Endodermal cell (in vitro differentiated cells): ENCODE results near the gene MRPS24. TPM values are rescaled to one million over a fixed set of nuclear protein-coding genes. Genes with fewer than 3 reads are reported as not detected.
"Not testable (repeated sequence)": the region's sequence is repeated elsewhere in the genome, so short reads cannot be mapped to it uniquely, and the experiment has no call there.

Experiments
- DNase-seq: peaks from one replicate; pipeline ENCODE4 v3.0.0-alpha.2; 2017
- H3K27ac ChIP-seq: 2 replicates; pipeline ENCODE4 v1.5.1; 2013; ENCODE audit warnings: mild to moderate bottlenecking, low read depth, low read length, moderate library complexity
- H3K27me3 ChIP-seq: 2 replicates; pipeline ENCODE4 v1.6.1; 2013; ENCODE audit warnings: mild to moderate bottlenecking, low read length, moderate library complexity; ENCODE audit not compliant: insufficient read depth, control insufficient read depth, poor library complexity, severe bottlenecking
- H3K36me3 ChIP-seq: 2 replicates; pipeline ENCODE4 v1.7.0; 2013; ENCODE audit warnings: mild to moderate bottlenecking, low read length, moderate library complexity; ENCODE audit not compliant: control insufficient read depth, insufficient read depth
- H3K4me1 ChIP-seq: one replicate; pipeline ENCODE4 v1.7.0; 2013; ENCODE audit warnings: low read length; ENCODE audit not compliant: control insufficient read depth, insufficient read depth
- H3K4me3 ChIP-seq: 2 replicates; pipeline ENCODE4 v1.5.1; 2013; ENCODE audit warnings: mild to moderate bottlenecking, low read length, moderate library complexity
- H3K9ac ChIP-seq: 2 replicates; pipeline ENCODE4 v1.6.1; 2013; ENCODE audit warnings: mild to moderate bottlenecking, low read length, moderate library complexity; ENCODE audit not compliant: poor library complexity, severe bottlenecking; ENCODE audit errors: extremely low read depth
- H3K9me3 ChIP-seq: 2 replicates; pipeline ENCODE4 v1.6.1; 2013; ENCODE audit warnings: mild to moderate bottlenecking, low read length, moderate library complexity; ENCODE audit not compliant: control insufficient read depth
- H3K27ac Mint-ChIP-seq: 2 replicates; pipeline ENCODE4 v1.8.0; 2020; ENCODE audit warnings: mixed read lengths
- H3K27me3 Mint-ChIP-seq: 2 replicates; pipeline ENCODE4 v1.8.0; 2021; ENCODE audit warnings: mild to moderate bottlenecking, mixed read lengths; ENCODE audit not compliant: insufficient read depth
- H3K36me3 Mint-ChIP-seq: 2 replicates; pipeline ENCODE4 v1.8.0; 2020; ENCODE audit warnings: low read depth, mixed read lengths
- H3K4me1 Mint-ChIP-seq: 2 replicates; pipeline ENCODE4 v1.8.0; 2020; ENCODE audit warnings: mixed read lengths
- H3K4me3 Mint-ChIP-seq: 2 replicates; pipeline ENCODE4 v1.8.0; 2020; ENCODE audit warnings: mild to moderate bottlenecking, moderate library complexity, mixed read lengths
- H3K9me3 Mint-ChIP-seq: 2 replicates; pipeline ENCODE4 v1.8.0; 2020; ENCODE audit warnings: mild to moderate bottlenecking, mixed read lengths
- WGBS, 2 experiments: methylation state at CpG; one replicate each; pipeline versions ENCODE4 v1.1.5 to v1.1.7; 2013; ENCODE audit warnings: missing lambda C conversion rate in 2 of 2, mixed read lengths in 1 of 2; ENCODE audit not compliant: insufficient coverage in 1 of 2, insufficient read length in 1 of 2; 5-methylcytosine and 5-hydroxymethylcytosine counted together
- total RNA-seq, 2 donors: library from RNA; stranded (reverse); fragmentation: NEBNext Ultra II Directional in 1 of 2; extraction: Animal tissue kit (Norgen Biotek cat#: 25700) in 1 of 2; gene quantifications; 2 replicates in 1 of 2; 3 replicates in 1 of 2; pipeline ENCODE4 v1.2.1, GENCODE V29; 2021
- TF ChIP-seq, protein P1 (sequence below): fragments of 200-600 bp; sonication (generic); conservative IDR thresholded peaks from 2 replicates; pipeline ENCODE4 v1.5.0; 2021; ENCODE audit warnings: antibody characterized with exemption, mild to moderate bottlenecking

Gene MRPS24
- total RNA-seq, 2 donors from 2014 or later, result 86.5 to 91.0 TPM

DNA sequence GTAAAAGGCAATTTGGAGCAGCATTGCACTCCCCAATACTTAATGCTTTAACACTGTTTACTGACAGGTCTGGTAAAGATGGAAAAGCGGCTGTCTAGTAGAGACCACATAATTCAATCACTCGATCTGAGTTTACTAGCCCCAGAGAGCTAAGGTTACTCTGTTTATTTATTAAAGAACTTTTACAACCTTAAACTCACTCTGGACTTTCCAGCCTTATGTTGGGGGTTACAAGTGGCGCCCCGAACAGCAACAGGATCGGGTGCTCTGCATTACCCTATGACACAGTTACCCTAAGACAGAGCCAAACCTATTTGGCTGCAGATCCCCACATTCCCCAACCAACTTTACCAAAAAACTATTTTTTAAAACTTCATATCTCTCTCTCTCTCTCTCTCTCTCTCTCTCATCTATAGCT lies 43.9 kb downstream of the MRPS24 start:
- Histone ChIP-seq H3K9ac (no peak overlapping the region), H3K4me3 (no peak overlapping the region), H3K36me3 (no peaks in the 10 kb centered on the region), H3K27ac (no peak overlapping the region), H3K4me1 (no peaks in the 10 kb centered on the region), H3K27me3 (no peaks in the 10 kb centered on the region), H3K9me3 (peaks cover 6% of the 10 kb centered on the region)
- H3K4me1 Mint-ChIP-seq, result peaks cover 13% of the 10 kb centered on the region
- TF ChIP-seq, protein P1, sequence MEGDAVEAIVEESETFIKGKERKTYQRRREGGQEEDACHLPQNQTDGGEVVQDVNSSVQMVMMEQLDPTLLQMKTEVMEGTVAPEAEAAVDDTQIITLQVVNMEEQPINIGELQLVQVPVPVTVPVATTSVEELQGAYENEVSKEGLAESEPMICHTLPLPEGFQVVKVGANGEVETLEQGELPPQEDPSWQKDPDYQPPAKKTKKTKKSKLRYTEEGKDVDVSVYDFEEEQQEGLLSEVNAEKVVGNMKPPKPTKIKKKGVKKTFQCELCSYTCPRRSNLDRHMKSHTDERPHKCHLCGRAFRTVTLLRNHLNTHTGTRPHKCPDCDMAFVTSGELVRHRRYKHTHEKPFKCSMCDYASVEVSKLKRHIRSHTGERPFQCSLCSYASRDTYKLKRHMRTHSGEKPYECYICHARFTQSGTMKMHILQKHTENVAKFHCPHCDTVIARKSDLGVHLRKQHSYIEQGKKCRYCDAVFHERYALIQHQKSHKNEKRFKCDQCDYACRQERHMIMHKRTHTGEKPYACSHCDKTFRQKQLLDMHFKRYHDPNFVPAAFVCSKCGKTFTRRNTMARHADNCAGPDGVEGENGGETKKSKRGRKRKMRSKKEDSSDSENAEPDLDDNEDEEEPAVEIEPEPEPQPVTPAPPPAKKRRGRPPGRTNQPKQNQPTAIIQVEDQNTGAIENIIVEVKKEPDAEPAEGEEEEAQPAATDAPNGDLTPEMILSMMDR, result no peak
- DNase-seq, result no peak
- WGBS, 2 experiments, result 75 to 78% methylated on average over 4 to 5 of the region's 5 CpGs
- no peak overlapping the region for H3K4me3 Mint-ChIP-seq
- peaks cover 7% of the 10 kb centered on the region for H3K27me3 Mint-ChIP-seq
- no peak overlapping the region for H3K27ac Mint-ChIP-seq
- H3K9me3 Mint-ChIP-seq, result peaks cover 11% of the 10 kb centered on the region
- H3K36me3 Mint-ChIP-seq, result peaks cover 4% of the 10 kb centered on the region

DNA sequence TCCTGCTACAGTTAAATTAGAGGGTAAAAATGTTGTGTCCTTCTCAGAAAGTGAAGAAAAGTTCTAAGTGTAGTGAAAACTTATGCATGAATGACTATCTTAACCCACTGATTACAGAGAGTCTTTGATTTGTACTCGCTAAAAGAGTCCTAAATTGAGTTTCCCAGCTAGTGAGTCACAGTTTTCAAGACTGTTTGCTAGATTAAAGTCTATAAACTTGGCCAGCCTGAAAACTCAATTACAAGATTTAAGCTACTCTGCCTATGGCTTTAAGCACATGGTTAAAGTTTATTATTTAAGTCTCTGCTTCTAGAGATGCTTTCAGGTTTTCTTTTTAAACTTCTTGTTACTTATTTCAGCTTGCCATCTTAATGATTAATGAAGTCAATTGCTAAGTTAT lies 44.4 kb downstream of the MRPS24 start:
- Histone ChIP-seq H3K36me3 (no peaks in the 10 kb centered on the region), H3K9me3 (peaks cover 2% of the 10 kb centered on the region), H3K27me3 (no peaks in the 10 kb centered on the region), H3K9ac (no peak overlapping the region), H3K27ac (no peak overlapping the region), H3K4me3 (no peak overlapping the region), H3K4me1 (no peaks in the 10 kb centered on the region)
- peaks cover 4% of the 10 kb centered on the region for H3K36me3 Mint-ChIP-seq
- WGBS, 2 experiments, result 0% methylated on average over 1 of the region's 1 CpG
- TF ChIP-seq, protein P1, result no peak
- no peak overlapping the region for H3K4me3 Mint-ChIP-seq
- peaks cover 11% of the 10 kb centered on the region for H3K9me3 Mint-ChIP-seq
- H3K27me3 Mint-ChIP-seq, result peaks cover 10% of the 10 kb centered on the region
- DNase-seq, result no peak
- H3K4me1 Mint-ChIP-seq, result peaks cover 13% of the 10 kb centered on the region
- H3K27ac Mint-ChIP-seq, result no peak overlapping the region

DNA sequence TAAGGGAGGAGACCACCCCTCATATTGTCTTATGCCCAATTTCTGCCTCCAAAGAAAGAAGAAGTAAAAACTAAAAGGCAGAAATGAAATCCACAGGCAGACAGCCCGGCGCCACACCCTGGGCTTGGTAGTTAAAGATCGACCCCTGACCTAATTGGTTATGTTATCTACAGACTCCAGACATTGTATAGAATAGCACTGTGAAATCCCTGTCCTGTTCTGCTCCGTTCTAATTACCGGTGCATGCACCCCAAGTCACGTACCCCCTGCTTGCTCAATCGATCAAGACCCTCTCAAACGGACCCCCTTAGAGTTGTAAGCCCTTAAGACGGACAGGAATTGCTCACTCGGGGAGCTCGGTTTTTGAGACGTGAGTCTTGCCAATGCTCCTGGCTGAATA lies 44.8 kb downstream of the MRPS24 start:
- not testable (repeated sequence) for H3K36me3 Mint-ChIP-seq, H3K9me3 ChIP-seq, H3K27ac ChIP-seq, H3K27me3 ChIP-seq, H3K36me3 ChIP-seq, H3K27me3 Mint-ChIP-seq, DNase-seq, H3K4me3 Mint-ChIP-seq, H3K27ac Mint-ChIP-seq, H3K9ac ChIP-seq, H3K4me3 ChIP-seq, H3K4me1 ChIP-seq
- 84 to 92% methylated on average over 8 to 12 of the region's 12 CpGs for WGBS, 2 experiments
- peaks cover 13% of the 10 kb centered on the region for H3K4me1 Mint-ChIP-seq
- peaks cover 11% of the 10 kb centered on the region for H3K9me3 Mint-ChIP-seq

DNA sequence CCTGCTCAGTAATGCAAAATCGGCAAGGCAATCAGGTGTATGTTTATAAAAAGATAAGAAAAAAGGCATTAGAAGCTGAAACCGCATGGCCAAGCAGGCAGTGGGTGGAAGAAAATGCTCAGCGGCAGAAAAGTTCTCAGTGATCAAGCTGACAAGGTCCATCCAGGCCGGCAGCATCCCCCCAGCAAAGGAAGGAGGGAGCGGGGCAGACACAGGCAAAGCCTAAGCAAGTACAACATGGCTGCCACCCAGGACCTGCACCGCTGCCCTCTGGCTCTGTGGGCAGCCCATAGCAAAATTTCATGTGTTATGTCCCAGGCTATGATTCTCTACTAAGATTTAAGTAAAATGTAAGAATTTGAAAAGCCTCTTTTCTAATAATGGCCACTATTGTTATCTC lies 45.4 kb downstream of the MRPS24 start:
- no peaks in the 10 kb centered on the region for H3K4me1 ChIP-seq
- Mint-ChIP-seq H3K4me1 (peaks cover 13% of the 10 kb centered on the region), H3K27ac (no peak overlapping the region), H3K9me3 (peaks cover 9% of the 10 kb centered on the region), H3K27me3 (peaks cover 10% of the 10 kb centered on the region), H3K36me3 (peaks cover 4% of the 10 kb centered on the region), H3K4me3 (no peak overlapping the region)
- H3K9ac ChIP-seq, result no peak overlapping the region
- TF ChIP-seq, protein P1, result no peak
- H3K4me3 ChIP-seq, result no peak overlapping the region
- H3K36me3 ChIP-seq, result no peaks in the 10 kb centered on the region
- no peak for DNase-seq
- WGBS, 2 experiments, result 92 to 96% methylated on average over 4 to 6 of the region's 6 CpGs
- H3K9me3 ChIP-seq, result no peaks in the 10 kb centered on the region
- H3K27ac ChIP-seq, result no peak overlapping the region
- no peaks in the 10 kb centered on the region for H3K27me3 ChIP-seq

DNA sequence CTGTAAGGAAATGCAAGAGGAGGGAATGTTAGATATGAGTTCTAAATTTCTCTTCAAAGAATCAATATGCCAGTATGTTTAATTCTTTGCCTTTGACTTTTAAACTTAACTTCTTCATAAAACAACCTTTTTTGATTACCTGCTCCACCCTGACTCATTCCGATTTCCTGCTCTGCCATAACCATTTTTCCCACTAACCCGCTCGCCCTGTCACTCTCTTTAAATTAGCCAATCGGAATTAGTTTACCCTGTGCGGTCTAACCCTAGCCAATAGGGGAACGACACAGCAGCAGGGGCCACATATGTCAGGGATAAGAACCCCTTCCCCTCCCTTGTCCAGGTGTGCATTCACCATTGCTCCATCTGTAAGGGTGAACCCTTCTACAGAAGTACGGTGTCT lies 45.9 kb downstream of the MRPS24 start:
- H3K27ac Mint-ChIP-seq, H3K9ac ChIP-seq, H3K4me3 Mint-ChIP-seq, H3K36me3 ChIP-seq, H3K9me3 Mint-ChIP-seq, H3K27ac ChIP-seq, H3K36me3 Mint-ChIP-seq, H3K4me1 ChIP-seq, DNase-seq, H3K27me3 ChIP-seq, H3K9me3 ChIP-seq, H3K4me3 ChIP-seq, H3K27me3 Mint-ChIP-seq: not testable (repeated sequence)
- 91 to 100% methylated on average over 7 of the region's 7 CpGs for WGBS, 2 experiments
- peaks cover 13% of the 10 kb centered on the region for H3K4me1 Mint-ChIP-seq
